ENCODE results near the gene BEND5. TPM values are rescaled to one million over a fixed set of nuclear protein-coding genes. Genes with fewer than 3 reads are reported as not detected.

Gene BEND5
- total and polyA plus RNA-seq, 2 of the 8 experiments (the other 6 are each of a cell fraction or from before 2014, with no cell fraction given): 3.8 to 7.5 TPM

GRCh38 chr1:48761986-48762385 lies 14.7 kb downstream of the BEND5 start:
- Histone ChIP-seq H2BK12ac (ENCODE audit: low read depth, low read length) (no peak overlapping the region), H3K23ac (ENCODE audit: insufficient read length) (no peak overlapping the region), H2BK5ac (ENCODE audit: low read depth, low read length) (no peak overlapping the region), H4K8ac (ENCODE audit: extremely low read depth, insufficient read depth, low read length) (no peak overlapping the region), H2BK20ac (ENCODE audit: low read length) (no peak overlapping the region), H3K56ac (replicated peaks; ENCODE audit: insufficient read length, low read depth, low read length) (no peak overlapping the region), H3K4me3 (ENCODE audit: extremely low read depth in 1 of 4, insufficient read depth in 2 of 4, low read depth in 3 of 4, low read length in 4 of 4) (no peak overlapping the region), H4K20me1 (replicated peaks in 1 of 2; ENCODE audit: control insufficient read depth in 1 of 2, insufficient read depth in 2 of 2, low read length in 2 of 2) (no peaks in the 10 kb centered on the region), H3K9me3 (ENCODE audit: insufficient read depth in 2 of 2, low read depth in 1 of 2, low read length in 1 of 2) (no peaks in the 10 kb centered on the region), H2AK5ac (ENCODE audit: low read depth, low read length) (no peak overlapping the region), H2BK120ac (replicated peaks; ENCODE audit: low read depth, low read length) (no peak overlapping the region), H3K9ac (replicated peaks in 1 of 4; ENCODE audit: extremely low read depth in 1 of 4, low read depth in 3 of 4, low read length in 3 of 4) (no peak overlapping the region; a peak in 1 of 7 replicates), H3K79me2 (ENCODE audit: control insufficient read depth in 1 of 2, insufficient read depth in 2 of 2, low read length in 2 of 2) (no peaks in the 10 kb centered on the region), H3K18ac (ENCODE audit: extremely low read depth, low read length) (no peak overlapping the region), H3K14ac (ENCODE audit: insufficient read length) (no peak overlapping the region), H3K27me3 (replicated peaks in 1 of 4; ENCODE audit: control insufficient read depth in 3 of 4, extremely low read depth in 1 of 4, insufficient read depth in 3 of 4, low read length in 3 of 4) (no peaks in the 10 kb centered on the region), H3K27ac (ENCODE audit: low read depth, low read length) (no peak overlapping the region), H3K79me1 (ENCODE audit: low read depth, low read length) (no peaks in the 10 kb centered on the region; the same call in 1 of the 2 replicates), H4K5ac (ENCODE audit: insufficient read length, low read depth, low read length) (no peak overlapping the region), H3K4me1 (replicated peaks in 1 of 4; ENCODE audit: control insufficient read depth in 3 of 4, insufficient read depth in 4 of 4, low read length in 3 of 4) (no peaks in the 10 kb centered on the region; a peak in 1 of 7 replicates), H3K23me2 (ENCODE audit: low read depth, low read length) (no peaks in the 10 kb centered on the region), H3K4me2 (ENCODE audit: insufficient read depth in 1 of 2, low read depth in 2 of 2, low read length in 2 of 2) (no peak overlapping the region), H3K4ac (replicated peaks; ENCODE audit: insufficient read length, low read depth, low read length) (no peak overlapping the region), H2AFZ (ENCODE audit: low read length) (no peak overlapping the region), H4K91ac (replicated peaks; ENCODE audit: insufficient read length, low read length) (no peak overlapping the region), H2BK15ac (ENCODE audit: low read length) (no peak overlapping the region), H3K36me3 (ENCODE audit: control insufficient read depth in 2 of 4, insufficient read depth in 4 of 4, low read length in 3 of 4) (peaks cover 3 to 15% (median 14%) of the 10 kb centered on the region in 4 experiments; a peak in 7 of 8 replicates)
- TF ChIP-seq YY1 (IDR thresholded peaks at IDR 0.05; ENCODE audit: low read depth, low read length) (no peak), USF2 (IDR thresholded peaks at IDR 0.05; ENCODE audit: low read length) (no peak), CEBPB (IDR thresholded peaks at IDR 0.05; ENCODE audit: low read depth, low read length) (no peak), SRF (IDR thresholded peaks at IDR 0.05; ENCODE audit: low read depth, low read length) (no peak), SIX5 (IDR thresholded peaks at IDR 0.05; ENCODE audit: low read depth, low read length) (no peak), POLR2AphosphoS5 (IDR thresholded peaks at IDR 0.05; ENCODE audit: low read depth, low read length) (no peak), SP1 (IDR thresholded peaks at IDR 0.05; ENCODE audit: low read depth, low read length) (no peak), HDAC2 (IDR thresholded peaks at IDR 0.05; ENCODE audit: borderline replicate concordance in 1 of 2, low read depth in 2 of 2, low read length in 2 of 2) (no peak), CREB1 (IDR thresholded peaks at IDR 0.05) (no peak), SP4 (IDR thresholded peaks at IDR 0.05; ENCODE audit: low read length) (no peak), RBBP5 (IDR thresholded peaks at IDR 0.05; ENCODE audit: borderline replicate concordance, low read depth, low read length) (no peak), JUND (IDR thresholded peaks at IDR 0.05; ENCODE audit: low read length) (no peak)
- CTCF ChIA-PET (ENCODE audit: partially characterized antibody): interaction anchor here (1.8 to 2.2 kb wide), 3 partner anchors 11 to 1586 kb away, joined by 4 to 7 read pairs (median 6); no protein-coding TSS in a partner anchor
- FAIRE-seq: no peak
- DNase-seq (ENCODE audit: low read depth in 1 of 2, low spot score in 2 of 2): no peak
- 98% methylated on average over 7 of the region's 7 CpGs; no CpG with 5 or more reads in 1 of the 2 experiments for WGBS, 2 experiments (ENCODE audit: extremely low coverage in 1 of 2, insufficient coverage in 1 of 2, insufficient read length in 1 of 2, insufficient replicate concordance in 2 of 2, low coverage in 1 of 2, low lambda C conversion rate in 2 of 2, missing lambda C conversion rate in 1 of 2)
- POLR2A ChIA-PET (ENCODE audit: partially characterized antibody): no interaction called here

Data from H1 (cell line).